ENCODE results near the gene MRGPRE.
"Not testable (repeated sequence)": the region's sequence is repeated elsewhere in the genome, so short reads cannot be mapped to it uniquely, and the experiment has no call there.

MRGPRE gene

GRCh38 chr11:3231851-3232744 is at the start of gene MRGPRE:
Gene MRGPRE (minus strand): TSS chr11:3232417. CDS start chr11:3228799, 3,618 bp downstream.
- no peak for DNase-seq (ENCODE audit: low read depth in 2 of 2)

DNA sequence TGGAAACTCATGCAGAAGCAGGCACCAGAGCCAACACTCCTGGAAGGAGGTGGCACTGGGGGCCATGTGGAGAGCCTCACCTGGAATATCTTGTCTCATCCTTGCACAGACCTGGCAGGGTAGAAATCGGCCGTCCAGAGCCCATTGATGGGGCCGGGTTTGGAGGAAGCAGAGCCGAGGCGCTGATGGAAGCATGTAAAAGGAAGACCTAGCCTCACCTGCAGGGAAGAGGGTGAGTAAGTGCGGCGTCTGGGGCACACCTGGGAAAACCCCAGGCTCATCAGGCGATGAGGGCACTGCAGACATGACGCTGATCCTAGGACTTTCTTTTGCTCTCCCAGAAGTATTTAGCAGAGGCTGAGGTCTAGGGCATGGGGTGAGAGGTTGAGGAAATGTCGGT is 48.9 kb upstream of the MRGPRE start:
- not testable (repeated sequence) for DNase-seq (ENCODE audit: low read depth in 2 of 2)

- not testable (repeated sequence) for DNase-seq (ENCODE audit: low read depth in 2 of 2)
Observed at GRCh38 chr11:3280662-3281061, 48.4 kb upstream of the MRGPRE start.

- DNase-seq (ENCODE audit: low read depth in 2 of 2): not testable (repeated sequence)
Observed at GRCh38 chr11:3278922-3279321, 46.7 kb upstream of the MRGPRE start.

DNA sequence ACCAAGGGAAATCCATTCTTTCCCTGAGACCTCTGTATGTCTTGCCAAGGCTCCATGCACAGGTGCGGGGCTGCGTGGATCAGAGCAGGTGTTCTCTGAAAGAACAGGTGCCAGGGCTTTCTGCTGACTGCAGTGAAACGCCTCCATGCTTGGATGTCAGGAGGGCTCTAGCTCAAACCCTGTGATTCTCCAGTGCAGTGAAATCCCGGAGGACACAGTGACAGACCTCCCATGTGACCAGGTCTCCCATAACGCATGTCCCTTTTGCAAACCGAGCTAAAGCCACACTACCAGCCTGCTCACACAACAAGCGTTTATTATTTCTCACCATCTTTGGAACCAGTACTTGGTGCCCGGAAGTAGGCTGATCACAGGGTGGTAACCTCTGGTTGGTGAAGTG is 41.4 kb upstream of the MRGPRE start:
- DNase-seq (ENCODE audit: low read depth in 2 of 2): not testable (repeated sequence)

DNA sequence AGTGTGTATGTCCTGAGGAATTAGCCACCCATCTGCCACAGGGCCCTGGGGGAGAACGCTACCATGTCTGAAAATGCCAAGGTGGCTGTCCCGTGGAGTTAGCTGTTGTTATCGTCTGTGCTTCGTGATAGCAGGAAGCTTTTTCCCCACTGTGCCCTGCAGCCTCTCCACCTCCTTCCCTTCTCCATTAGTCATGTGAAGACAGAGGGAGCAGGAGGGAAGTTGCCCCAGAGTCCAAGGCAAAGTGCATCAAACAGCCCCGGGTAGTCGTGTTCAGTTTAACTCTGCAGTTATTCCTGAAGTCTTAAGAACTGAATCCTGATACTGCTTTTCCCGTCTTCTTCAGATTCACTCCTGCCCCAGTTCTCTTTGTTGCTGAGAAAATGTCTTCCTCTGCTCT is 30.3 kb upstream of the MRGPRE start:
- not testable (repeated sequence) for DNase-seq (ENCODE audit: low read depth in 2 of 2)

- DNase-seq (ENCODE audit: low read depth in 2 of 2): not testable (repeated sequence)
Observed at GRCh38 chr11:3261831-3262230, 29.6 kb upstream of the MRGPRE start.

DNA sequence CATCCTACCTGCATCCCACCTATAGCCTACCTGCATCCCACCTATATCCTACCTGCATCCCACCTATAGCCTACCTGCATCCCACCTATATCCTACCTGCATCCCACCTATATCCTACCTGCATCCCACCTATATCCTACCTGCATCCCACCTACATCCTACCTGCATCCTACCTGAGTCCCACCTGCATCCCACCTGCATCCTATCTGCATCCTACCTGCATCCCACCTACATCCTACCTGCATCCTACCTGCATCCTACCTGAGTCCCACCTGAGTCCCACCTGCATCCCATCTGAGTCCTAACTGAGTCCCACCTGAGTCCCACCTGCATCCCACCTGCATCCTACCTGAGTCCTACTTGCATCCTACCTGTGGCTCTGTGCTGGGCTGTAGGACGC is 25.3 kb upstream of the MRGPRE start:
- not testable (repeated sequence) for DNase-seq (ENCODE audit: low read depth in 2 of 2)

GRCh38 chr11:3255241-3255640 is 23.0 kb upstream of the MRGPRE start:
- not testable (repeated sequence) for DNase-seq (ENCODE audit: low read depth in 2 of 2)

DNA sequence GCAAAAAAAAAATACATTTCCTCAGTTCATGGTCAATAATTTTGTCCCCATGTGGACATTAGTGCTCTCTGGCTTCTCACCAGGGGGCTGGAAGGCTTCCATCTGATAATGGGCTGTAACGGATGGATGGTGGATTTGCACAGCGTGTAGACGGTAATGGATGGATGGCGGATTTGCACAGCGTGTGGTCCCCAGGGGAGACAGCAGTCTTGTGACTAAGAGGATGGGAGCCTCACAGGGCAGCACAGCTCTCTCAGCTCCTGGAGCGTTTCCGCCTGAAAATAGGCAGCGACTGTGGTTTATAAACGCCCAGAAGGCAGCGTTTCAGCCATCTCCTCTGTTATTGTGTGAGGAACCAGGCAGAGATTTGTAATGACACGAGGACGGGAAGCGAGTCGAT is 22.6 kb upstream of the MRGPRE start:
- not testable (repeated sequence) for DNase-seq (ENCODE audit: low read depth in 2 of 2)

- no peak for DNase-seq (ENCODE audit: low read depth in 2 of 2)
Observed at GRCh38 chr11:3245071-3245470, 12.9 kb upstream of the MRGPRE start.

- DNase-seq (ENCODE audit: low read depth in 2 of 2): no peak
Observed at GRCh38 chr11:3243880-3244279, 11.7 kb upstream of the MRGPRE start.

DNA sequence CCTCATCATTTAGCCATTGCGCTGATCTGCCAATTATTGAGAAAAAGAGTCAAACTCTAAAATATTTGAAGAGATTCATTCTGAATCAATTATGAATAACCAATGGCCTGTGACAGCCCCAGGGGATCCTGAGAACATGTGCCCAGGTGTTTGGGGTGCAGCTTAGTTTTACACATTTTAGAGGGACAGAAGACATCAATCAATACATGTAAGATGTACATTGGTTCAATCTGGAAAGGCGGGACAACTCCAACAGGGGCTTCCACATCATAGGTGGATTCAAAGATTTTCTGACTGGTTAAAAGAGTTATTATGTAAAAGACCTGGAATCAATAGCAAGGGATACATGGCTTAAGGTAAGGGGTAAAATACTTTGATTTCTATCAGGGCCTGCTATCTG is 4.9 kb upstream of the MRGPRE start:
- no peak for DNase-seq (ENCODE audit: low read depth in 2 of 2)

DNA sequence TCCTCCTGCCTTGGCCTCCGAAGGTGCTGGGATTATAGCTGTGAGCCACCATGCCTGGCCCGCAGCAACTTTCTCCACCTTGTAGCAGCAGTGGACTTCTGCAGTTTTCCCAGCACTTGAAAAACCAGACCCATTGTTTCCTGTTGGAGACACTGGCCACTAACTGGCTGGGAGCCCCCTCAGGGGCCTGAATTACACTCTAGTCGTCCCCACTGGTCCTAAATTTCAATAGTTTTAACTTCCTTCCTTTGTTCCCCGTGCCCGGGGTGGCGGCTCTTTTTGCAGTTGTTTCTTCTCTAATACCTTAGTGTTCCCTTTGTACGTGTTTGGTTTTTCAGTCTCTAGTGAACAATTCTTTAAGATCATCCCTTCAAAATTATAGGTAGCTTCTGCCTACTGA is 2.6 kb upstream of the MRGPRE start:
- no peak for DNase-seq (ENCODE audit: low read depth in 2 of 2)

DNA sequence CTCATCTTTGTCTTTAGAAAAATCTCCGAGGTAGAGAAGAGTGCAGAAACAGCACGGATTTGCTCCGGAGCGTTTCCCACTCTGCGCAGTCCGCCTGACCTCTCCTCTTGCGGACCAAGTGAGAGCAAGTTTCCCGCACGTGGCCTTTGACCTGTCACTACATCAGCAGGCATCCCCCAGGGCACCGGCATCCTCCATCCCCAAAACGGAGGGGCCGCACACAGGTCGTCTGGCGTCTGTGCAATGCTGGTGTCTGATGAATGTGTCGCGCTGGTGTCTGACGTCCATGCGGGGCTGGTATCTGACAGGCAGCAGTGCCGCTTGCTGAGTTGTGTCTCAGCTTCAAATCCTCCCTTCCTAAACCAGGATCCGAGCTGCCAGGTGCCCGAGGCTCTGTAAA is 739 bp upstream of the MRGPRE start:
- DNase-seq (ENCODE audit: low read depth in 2 of 2): no peak

- DNase-seq (ENCODE audit: low read depth in 2 of 2): no peak
Observed at GRCh38 chr11:3231550-3231850, 717 bp downstream of the MRGPRE start.

GRCh38 chr11:3230636-3231549 is 1.3 kb downstream of the MRGPRE start:
- no peak for DNase-seq (ENCODE audit: low read depth in 2 of 2)

DNA sequence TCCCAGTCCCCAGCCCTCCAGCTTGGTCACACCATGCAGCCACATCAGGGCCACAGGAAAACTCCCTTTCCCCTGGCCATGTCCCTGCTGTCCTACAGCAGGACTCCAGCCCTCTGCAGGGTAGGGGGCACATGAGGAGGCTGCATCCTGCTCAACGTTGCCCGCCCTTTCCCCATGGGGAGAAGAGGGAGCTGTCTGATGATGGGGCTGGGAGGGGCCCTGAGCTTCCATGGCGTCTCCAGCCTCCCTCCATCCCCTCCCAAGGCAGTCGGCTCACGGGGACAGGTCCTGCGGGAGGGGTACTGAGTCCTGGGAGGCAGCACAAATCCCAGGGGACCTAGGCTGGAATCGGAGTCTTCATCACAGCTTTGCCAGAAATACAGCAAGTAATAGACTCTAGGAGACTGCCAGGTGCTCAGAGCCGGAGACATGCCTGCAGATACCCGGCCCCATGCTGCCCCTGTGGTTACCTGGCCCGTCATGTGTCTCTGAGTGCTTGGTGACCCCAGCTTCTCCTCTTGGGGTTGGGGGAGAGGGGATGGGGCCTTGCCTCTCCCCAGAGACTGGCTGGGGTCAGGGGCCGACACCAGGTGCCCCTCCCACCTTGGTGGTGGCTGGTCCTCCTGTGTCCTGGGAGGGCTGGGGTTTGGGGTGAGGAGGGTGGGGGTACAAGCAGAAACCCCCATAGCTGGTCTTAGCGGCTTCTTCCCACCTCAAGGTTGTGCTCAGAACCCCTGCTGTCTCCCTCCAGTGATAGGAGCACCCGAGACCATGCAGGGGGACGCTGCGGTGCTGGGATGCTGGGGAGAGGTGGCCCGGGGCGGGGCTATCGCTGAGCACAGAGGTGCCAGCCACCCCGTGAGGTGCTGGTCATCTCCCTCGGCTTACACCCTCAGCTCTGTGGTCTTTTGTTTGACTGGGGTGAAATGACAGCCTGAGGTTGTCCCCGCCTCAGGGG is 2.3 kb downstream of the MRGPRE start:
- DNase-seq (ENCODE audit: low read depth in 2 of 2): no peak

- no peak for DNase-seq (ENCODE audit: low read depth in 2 of 2)
Observed at GRCh38 chr11:3228445-3228829, 3.8 kb downstream of the MRGPRE start.

DNA sequence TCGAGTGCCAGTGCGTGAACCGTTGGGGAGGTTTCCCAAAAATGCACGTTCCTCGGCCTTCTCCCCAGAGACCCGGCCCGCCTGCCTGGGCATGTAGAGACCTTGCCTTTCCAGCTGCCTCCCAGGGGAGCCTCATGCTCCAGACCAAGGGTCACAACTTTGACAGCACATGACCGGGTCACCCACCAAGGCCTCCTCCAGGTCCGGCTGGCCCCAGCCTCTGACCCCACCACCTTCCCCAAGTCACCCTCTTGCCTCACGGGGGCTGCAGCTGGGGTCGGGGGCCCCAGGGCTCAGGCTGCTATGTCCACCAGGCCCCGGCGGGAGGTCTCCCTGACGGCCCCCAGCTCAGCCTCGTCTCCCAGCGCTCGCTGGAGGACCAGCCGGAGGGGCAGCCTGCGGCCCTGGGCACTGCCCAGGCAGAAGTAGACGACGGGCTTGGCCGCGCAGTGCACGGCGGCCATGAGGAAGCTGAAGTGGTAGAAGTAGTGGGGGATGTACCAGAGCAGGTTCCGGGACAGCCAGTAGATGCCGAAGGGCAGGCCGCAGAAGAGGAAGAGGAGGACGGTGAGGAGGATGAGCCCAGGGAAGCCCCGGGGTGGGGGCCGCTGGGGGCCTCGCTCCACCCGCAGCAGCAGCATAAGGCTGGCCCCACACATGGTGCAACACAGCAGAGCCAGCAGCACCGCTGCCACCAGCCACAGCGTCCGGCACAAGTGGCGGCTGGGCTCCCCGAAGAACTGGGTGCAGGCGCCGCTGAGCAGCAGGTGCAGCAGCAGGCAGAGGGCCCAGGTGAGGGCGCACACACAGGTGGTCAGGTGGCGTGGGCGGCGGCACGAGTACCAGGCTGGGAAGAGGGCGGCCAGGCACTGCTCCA is 4.4 kb downstream of the MRGPRE start:
- DNase-seq (ENCODE audit: low read depth in 2 of 2): no peak

Data from stimulated activated CD8-positive, alpha-beta memory T cell treated with anti-CD3 and anti-CD28 coated beads, Interleukin-2, amount 100 ng/mL, for 48 hours (primary cell).